ENCODE data around the gene CIZ1. TPM values are rescaled to one million over a fixed set of nuclear protein-coding genes. Genes with fewer than 3 reads are reported as not detected.
A peak's percentile ranks its signal among the peaks of the same experiment; 100 is the strongest.

The CIZ1 gene
- total and polyA plus RNA-seq, 9 of the 15 experiments (the other 6 are each of a cell fraction or from before 2014, with no cell fraction given) = 6.6 to 329 (median 87.8) TPM

DNA sequence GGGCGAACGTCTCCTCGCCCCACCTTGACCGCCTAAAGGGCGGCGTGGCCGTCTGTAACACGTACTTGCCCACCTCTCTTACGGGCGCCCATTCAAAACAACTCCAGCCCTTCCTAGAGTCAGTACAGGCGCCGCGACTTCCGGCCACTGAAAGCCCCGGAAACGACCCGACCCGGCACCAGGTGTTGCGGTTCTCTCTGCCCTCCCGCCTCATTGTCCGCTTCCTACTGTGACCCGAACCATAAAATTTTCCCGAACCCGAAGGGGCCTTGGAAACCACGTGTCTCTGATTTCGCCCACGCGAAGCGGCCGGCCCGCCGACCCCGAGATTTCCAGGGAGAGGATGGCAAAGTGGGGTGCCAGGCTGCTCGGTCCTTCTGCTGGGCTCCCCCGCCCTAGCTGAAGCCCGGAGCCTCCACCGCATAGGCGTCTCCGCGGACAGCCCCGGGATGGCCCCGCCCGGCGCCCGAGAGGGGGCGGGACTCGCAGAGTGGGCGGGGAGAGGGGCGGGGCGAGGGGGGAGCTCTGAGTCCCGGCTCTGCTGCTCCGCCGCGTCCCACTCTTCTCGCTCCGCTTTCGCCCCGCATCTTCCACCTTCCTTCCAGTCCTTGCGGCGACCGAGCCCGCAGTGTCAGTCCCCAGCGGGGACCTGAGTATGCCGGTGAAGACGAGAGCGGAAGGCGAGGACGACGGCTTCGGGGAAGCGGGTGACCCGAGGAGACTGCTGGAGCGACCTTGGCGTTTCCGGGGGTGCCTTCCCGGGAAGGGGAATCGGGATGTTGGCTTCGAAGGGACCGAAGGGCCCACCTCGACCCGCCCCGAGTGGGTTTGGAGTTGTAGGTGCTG lies 63.2 kb downstream of the CIZ1 start (continued):
- TF ChIP-seq, protein P1, sequence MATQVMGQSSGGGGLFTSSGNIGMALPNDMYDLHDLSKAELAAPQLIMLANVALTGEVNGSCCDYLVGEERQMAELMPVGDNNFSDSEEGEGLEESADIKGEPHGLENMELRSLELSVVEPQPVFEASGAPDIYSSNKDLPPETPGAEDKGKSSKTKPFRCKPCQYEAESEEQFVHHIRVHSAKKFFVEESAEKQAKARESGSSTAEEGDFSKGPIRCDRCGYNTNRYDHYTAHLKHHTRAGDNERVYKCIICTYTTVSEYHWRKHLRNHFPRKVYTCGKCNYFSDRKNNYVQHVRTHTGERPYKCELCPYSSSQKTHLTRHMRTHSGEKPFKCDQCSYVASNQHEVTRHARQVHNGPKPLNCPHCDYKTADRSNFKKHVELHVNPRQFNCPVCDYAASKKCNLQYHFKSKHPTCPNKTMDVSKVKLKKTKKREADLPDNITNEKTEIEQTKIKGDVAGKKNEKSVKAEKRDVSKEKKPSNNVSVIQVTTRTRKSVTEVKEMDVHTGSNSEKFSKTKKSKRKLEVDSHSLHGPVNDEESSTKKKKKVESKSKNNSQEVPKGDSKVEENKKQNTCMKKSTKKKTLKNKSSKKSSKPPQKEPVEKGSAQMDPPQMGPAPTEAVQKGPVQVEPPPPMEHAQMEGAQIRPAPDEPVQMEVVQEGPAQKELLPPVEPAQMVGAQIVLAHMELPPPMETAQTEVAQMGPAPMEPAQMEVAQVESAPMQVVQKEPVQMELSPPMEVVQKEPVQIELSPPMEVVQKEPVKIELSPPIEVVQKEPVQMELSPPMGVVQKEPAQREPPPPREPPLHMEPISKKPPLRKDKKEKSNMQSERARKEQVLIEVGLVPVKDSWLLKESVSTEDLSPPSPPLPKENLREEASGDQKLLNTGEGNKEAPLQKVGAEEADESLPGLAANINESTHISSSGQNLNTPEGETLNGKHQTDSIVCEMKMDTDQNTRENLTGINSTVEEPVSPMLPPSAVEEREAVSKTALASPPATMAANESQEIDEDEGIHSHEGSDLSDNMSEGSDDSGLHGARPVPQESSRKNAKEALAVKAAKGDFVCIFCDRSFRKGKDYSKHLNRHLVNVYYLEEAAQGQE (IDR thresholded peaks at IDR 0.05; ENCODE audit: borderline replicate concordance) = no peak
- TF ChIP-seq, protein P1 (CRISPR knock-in tag; IDR thresholded peaks at IDR 0.05; ENCODE audit: low read depth) = no peak
- TF ChIP-seq ZNF589 (CRISPR knock-in tag; IDR thresholded peaks at IDR 0.05; ENCODE audit: low read depth) (peak; percentile 69; the same call in 1 of the 2 replicates), MYC (IDR thresholded peaks at IDR 0.05; ENCODE audit: low read depth, low read length) (peak; percentile 97), MYC (CRISPR knock-in tag; IDR thresholded peaks at IDR 0.05; ENCODE audit: borderline replicate concordance, low read depth) (peak; percentile 85; the same call in 1 of the 2 replicates), ZNF263 (CRISPR knock-in tag; IDR thresholded peaks at IDR 0.05; ENCODE audit: borderline replicate concordance) (0 out of 2 replicates have a peak, but pooled peaks have one; percentile 59), SMARCA4 (IDR thresholded peaks at IDR 0.05) (no peak), ARHGAP35 (IDR thresholded peaks at IDR 0.05; ENCODE audit: partially characterized antibody) (no peak), ZNF217 (CRISPR knock-in tag; IDR thresholded peaks at IDR 0.05) (no peak)
- TF ChIP-seq, protein P2, sequence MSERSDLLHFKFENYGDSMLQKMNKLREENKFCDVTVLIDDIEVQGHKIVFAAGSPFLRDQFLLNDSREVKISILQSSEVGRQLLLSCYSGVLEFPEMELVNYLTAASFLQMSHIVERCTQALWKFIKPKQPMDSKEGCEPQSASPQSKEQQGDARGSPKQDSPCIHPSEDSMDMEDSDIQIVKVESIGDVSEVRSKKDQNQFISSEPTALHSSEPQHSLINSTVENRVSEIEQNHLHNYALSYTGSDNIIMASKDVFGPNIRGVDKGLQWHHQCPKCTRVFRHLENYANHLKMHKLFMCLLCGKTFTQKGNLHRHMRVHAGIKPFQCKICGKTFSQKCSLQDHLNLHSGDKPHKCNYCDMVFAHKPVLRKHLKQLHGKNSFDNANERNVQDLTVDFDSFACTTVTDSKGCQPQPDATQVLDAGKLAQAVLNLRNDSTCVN (CRISPR knock-in tag; IDR thresholded peaks at IDR 0.05) = no peak
- TF ChIP-seq, protein P3, sequence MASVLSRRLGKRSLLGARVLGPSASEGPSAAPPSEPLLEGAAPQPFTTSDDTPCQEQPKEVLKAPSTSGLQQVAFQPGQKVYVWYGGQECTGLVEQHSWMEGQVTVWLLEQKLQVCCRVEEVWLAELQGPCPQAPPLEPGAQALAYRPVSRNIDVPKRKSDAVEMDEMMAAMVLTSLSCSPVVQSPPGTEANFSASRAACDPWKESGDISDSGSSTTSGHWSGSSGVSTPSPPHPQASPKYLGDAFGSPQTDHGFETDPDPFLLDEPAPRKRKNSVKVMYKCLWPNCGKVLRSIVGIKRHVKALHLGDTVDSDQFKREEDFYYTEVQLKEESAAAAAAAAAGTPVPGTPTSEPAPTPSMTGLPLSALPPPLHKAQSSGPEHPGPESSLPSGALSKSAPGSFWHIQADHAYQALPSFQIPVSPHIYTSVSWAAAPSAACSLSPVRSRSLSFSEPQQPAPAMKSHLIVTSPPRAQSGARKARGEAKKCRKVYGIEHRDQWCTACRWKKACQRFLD (CRISPR knock-in tag; IDR thresholded peaks at IDR 0.05) = peak; percentile 86
- TF ChIP-seq, protein P4, sequence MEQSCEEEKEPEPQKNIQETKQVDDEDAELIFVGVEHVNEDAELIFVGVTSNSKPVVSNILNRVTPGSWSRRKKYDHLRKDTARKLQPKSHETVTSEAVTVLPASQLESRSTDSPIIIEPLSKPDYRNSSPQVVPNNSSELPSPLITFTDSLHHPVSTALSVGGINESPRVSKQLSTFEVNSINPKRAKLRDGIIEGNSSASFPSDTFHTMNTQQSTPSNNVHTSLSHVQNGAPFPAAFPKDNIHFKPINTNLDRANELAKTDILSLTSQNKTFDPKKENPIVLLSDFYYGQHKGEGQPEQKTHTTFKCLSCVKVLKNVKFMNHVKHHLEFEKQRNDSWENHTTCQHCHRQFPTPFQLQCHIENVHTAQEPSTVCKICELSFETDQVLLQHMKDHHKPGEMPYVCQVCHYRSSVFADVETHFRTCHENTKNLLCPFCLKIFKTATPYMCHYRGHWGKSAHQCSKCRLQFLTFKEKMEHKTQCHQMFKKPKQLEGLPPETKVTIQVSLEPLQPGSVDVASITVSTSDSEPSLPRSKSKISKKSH (CRISPR knock-in tag; IDR thresholded peaks at IDR 0.05) = no peak
- TF ChIP-seq, protein P5, sequence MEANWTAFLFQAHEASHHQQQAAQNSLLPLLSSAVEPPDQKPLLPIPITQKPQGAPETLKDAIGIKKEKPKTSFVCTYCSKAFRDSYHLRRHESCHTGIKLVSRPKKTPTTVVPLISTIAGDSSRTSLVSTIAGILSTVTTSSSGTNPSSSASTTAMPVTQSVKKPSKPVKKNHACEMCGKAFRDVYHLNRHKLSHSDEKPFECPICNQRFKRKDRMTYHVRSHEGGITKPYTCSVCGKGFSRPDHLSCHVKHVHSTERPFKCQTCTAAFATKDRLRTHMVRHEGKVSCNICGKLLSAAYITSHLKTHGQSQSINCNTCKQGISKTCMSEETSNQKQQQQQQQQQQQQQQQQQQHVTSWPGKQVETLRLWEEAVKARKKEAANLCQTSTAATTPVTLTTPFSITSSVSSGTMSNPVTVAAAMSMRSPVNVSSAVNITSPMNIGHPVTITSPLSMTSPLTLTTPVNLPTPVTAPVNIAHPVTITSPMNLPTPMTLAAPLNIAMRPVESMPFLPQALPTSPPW (CRISPR knock-in tag; IDR thresholded peaks at IDR 0.05) = peak; percentile 97

All from K562 (cell line).